ENCODE measurements around the gene ATP5F1E. TPM values are rescaled to one million over a fixed set of nuclear protein-coding genes. Genes with fewer than 3 reads are reported as not detected.
A peak's percentile ranks its signal among the peaks of the same experiment; 100 is the strongest.

Gene ATP5F1E
- total RNA-seq, 1 donor from 2014 or later = 33.8 TPM

- TF ChIP-seq CTCF (IDR thresholded peaks at IDR 0.05; ENCODE audit: insufficient read depth, low read length, poor library complexity, severe bottlenecking) = no peak
- H3K4me3 ChIP-seq (ENCODE audit: low read depth, low read length) = no peak overlapping the region
- no peak for DNase-seq (ENCODE audit: low read depth)
- no peaks in the 10 kb centered on the region for H3K27me3 ChIP-seq (ENCODE audit: control insufficient read depth, insufficient read depth, low read length)
- peaks cover 4% of the 10 kb centered on the region for H3K36me3 ChIP-seq (ENCODE audit: control insufficient read depth, insufficient read depth, low read length)
Observed at GRCh38 chr20:58996226-58996611, 35.9 kb downstream of the ATP5F1E start.

- TF ChIP-seq CTCF (IDR thresholded peaks at IDR 0.05; ENCODE audit: insufficient read depth, low read length, poor library complexity, severe bottlenecking) = no peak
- no peaks in the 10 kb centered on the region for H3K27me3 ChIP-seq (ENCODE audit: control insufficient read depth, insufficient read depth, low read length)
- DNase-seq (ENCODE audit: low read depth) = peak; percentile 54
- peaks cover 4% of the 10 kb centered on the region for H3K36me3 ChIP-seq (ENCODE audit: control insufficient read depth, insufficient read depth, low read length)
- H3K4me3 ChIP-seq (ENCODE audit: low read depth, low read length) = no peak overlapping the region
Observed at GRCh38 chr20:58995461-58996225, 36.5 kb downstream of the ATP5F1E start.

- H3K36me3 ChIP-seq (ENCODE audit: control insufficient read depth, insufficient read depth, low read length) = peaks cover 4% of the 10 kb centered on the region
- TF ChIP-seq CTCF (IDR thresholded peaks at IDR 0.05; ENCODE audit: insufficient read depth, low read length, poor library complexity, severe bottlenecking) = no peak
- H3K4me3 ChIP-seq (ENCODE audit: low read depth, low read length) = no peak overlapping the region
Observed at GRCh38 chr20:58994390-58995159, 37.6 kb downstream of the ATP5F1E start.

GRCh38 chr20:58993332-58994248 is 38.5 kb downstream of the ATP5F1E start:
- Histone ChIP-seq H3K4me3 (ENCODE audit: low read depth, low read length) (no peak overlapping the region), H3K27me3 (ENCODE audit: control insufficient read depth, insufficient read depth, low read length) (no peaks in the 10 kb centered on the region), H3K36me3 (ENCODE audit: control insufficient read depth, insufficient read depth, low read length) (peaks cover 4% of the 10 kb centered on the region)
- no peak for TF ChIP-seq CTCF (IDR thresholded peaks at IDR 0.05; ENCODE audit: insufficient read depth, low read length, poor library complexity, severe bottlenecking)
- DNase-seq (ENCODE audit: low read depth) = no peak

More at GRCh38 chr20:58994390-58995159, 37.6 kb downstream of the ATP5F1E start:
- H3K27me3 ChIP-seq (ENCODE audit: control insufficient read depth, insufficient read depth, low read length) = no peaks in the 10 kb centered on the region
- no peak for DNase-seq (ENCODE audit: low read depth)

- Histone ChIP-seq H3K36me3 (ENCODE audit: control insufficient read depth, insufficient read depth, low read length) (peaks cover 4% of the 10 kb centered on the region), H3K4me3 (ENCODE audit: low read depth, low read length) (no peak overlapping the region), H3K27me3 (ENCODE audit: control insufficient read depth, insufficient read depth, low read length) (no peaks in the 10 kb centered on the region)
- DNase-seq (ENCODE audit: low read depth) = no peak
- TF ChIP-seq CTCF (IDR thresholded peaks at IDR 0.05; ENCODE audit: insufficient read depth, low read length, poor library complexity, severe bottlenecking) = no peak
Observed at GRCh38 chr20:58992911-58993310, 39.2 kb downstream of the ATP5F1E start.
